RPMI7951 (cell line): ENCODE results near the gene ARHGEF3. TPM values are rescaled to one million over a fixed set of nuclear protein-coding genes. Genes with fewer than 3 reads are reported as not detected.

Experiments
- DNase-seq: peaks from one replicate; pipeline ENCODE4 v3.0.0-alpha.2; 2012; ENCODE audit warnings: low read depth
- total RNA-seq: library from RNA; depleted of rRNA; stranded (reverse); fragments of >200 nt; shearing (Covaris generic); gene quantifications from 2 replicates; pipeline ENCODE4 v1.2.3, GENCODE V29; 2014; rRNA removed

The ARHGEF3 gene
- total RNA-seq, 1 experiment from 2014 or later: 14.5 TPM

- DNase-seq: peak; percentile 86
Measured at GRCh38 chr3:56683122-56683817, 118.5 kb downstream of the ARHGEF3 start, which contains the start of gene TASOR. TASOR (minus strand) TSS chr3:56683265; CDS start chr3:56683006, 259 bp downstream.

GRCh38 chr3:56682462-56683121, 119.2 kb downstream of the ARHGEF3 start:
- DNase-seq: peak; percentile 82

GRCh38 chr3:56681984-56682461, 119.7 kb downstream of the ARHGEF3 start:
- DNase-seq: no peak

- no peak for DNase-seq
Measured at GRCh38 chr3:56680054-56680580, 121.6 kb downstream of the ARHGEF3 start.

Other genes with a start within 250 kb of the ARHGEF3 start
- 13.3 and 17.7 TPM in 2 replicates for gene CCDC66, start 244.8 kb downstream of the ARHGEF3 start, total RNA-seq
- gene TASOR, start 118.7 kb downstream of the ARHGEF3 start, total RNA-seq: 69.0 and 86.3 TPM in 2 replicates